GM12801 (cell line): ENCODE results near the gene ADAM23.

ENCODE experiments used
- TF ChIP-seq, protein P1 (sequence below): IDR thresholded peaks from one replicate; pipeline ENCODE4 v1.5.1; 2011; ENCODE audit warnings: control low read depth; ENCODE audit not compliant: insufficient read length; ENCODE audit errors: extremely low read depth

The ADAM23 gene

DNA sequence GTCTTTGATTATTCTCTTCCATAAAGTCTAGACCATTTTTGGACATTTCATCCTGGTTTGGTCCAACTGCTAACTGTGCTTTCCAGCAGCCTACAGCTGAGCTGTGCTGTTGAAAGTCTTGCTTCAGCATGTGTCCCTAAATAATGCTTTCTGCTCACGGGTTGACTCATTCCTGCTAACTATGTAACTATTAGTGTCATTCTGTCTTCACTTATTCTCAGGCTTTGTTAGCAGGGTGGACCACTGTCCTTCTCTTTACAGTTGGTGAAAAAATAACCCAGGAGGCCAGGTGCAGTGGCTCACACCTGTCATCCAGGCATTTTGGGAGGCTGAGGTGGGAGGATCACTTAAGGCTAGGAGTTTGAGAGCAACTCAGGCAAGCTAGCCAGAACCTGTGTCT lies 8.9 kb downstream of the ADAM23 start:
- TF ChIP-seq, protein P1, sequence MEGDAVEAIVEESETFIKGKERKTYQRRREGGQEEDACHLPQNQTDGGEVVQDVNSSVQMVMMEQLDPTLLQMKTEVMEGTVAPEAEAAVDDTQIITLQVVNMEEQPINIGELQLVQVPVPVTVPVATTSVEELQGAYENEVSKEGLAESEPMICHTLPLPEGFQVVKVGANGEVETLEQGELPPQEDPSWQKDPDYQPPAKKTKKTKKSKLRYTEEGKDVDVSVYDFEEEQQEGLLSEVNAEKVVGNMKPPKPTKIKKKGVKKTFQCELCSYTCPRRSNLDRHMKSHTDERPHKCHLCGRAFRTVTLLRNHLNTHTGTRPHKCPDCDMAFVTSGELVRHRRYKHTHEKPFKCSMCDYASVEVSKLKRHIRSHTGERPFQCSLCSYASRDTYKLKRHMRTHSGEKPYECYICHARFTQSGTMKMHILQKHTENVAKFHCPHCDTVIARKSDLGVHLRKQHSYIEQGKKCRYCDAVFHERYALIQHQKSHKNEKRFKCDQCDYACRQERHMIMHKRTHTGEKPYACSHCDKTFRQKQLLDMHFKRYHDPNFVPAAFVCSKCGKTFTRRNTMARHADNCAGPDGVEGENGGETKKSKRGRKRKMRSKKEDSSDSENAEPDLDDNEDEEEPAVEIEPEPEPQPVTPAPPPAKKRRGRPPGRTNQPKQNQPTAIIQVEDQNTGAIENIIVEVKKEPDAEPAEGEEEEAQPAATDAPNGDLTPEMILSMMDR, result no peak

DNA sequence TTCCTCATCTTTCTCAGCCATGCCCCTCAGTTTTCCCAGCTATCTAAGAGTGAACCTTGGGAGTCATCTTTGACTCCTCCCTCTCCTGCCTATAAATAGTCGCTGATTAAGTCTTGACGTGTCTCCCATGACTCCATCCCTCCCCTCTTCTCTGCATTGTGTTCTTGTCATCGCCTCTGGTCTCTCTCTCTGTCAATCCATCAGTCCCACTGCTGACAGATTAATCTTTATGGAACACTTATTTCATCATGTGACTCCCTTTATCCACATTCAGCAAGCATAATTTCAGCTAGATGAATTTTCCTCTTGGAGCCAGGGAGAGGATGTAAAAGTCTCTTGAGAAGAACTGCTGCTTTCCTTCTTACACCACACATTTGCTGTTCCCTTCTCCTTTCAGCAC lies 9.4 kb downstream of the ADAM23 start:
- TF ChIP-seq, protein P1, result no peak

DNA sequence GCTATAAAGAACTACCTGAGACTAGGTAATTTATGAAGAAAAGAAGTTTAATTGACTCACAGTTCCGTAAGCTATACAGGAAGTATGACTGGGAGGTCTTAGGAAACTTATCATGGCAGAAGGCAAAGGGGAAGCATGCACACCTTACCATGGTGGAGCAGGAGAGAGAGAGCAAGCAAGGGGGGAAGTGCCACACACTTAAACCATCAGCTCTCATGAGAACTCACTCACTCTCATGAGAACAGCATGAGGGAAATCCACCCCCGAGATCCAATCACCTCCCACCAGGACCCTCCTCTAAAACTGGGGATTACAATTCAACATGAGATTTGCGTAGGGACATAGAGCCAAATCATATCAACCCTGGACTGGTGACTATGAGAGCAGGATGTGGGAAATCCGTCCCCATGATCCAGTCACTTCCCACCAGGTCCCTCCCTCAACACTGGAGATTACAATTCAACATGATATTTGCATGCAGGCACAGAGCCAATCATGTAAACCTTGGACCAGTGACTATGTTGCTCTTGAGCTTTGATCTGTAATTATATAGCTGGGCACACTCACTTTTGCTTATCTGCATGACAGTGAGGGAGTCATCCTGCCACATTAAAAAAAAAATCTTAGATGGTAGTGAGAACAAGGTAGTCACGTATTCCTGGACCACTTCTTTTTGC lies 12.9 kb downstream of the ADAM23 start:
- TF ChIP-seq, protein P1, result no peak

DNA sequence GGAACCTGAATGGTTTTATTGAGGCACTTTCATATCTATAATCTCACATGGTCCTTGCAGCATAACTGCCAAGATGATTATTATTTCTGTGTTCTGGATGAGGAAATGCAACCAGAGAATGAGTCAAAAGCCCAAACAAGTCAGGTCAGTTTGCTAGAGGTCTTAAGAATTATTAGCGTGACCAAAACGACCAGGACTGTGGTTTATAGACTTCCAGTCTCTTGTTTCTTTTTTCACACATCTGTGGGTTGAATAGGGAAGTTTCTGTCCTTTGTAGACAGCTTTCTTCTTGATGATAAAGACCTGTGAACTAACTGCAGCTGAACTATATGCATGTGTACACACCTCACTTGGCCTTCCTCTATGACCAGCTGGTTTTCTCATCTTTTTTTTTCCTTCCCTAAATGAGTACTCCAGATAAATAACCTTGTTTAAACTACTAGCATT lies 13.9 kb downstream of the ADAM23 start:
- TF ChIP-seq, protein P1, result no peak

DNA sequence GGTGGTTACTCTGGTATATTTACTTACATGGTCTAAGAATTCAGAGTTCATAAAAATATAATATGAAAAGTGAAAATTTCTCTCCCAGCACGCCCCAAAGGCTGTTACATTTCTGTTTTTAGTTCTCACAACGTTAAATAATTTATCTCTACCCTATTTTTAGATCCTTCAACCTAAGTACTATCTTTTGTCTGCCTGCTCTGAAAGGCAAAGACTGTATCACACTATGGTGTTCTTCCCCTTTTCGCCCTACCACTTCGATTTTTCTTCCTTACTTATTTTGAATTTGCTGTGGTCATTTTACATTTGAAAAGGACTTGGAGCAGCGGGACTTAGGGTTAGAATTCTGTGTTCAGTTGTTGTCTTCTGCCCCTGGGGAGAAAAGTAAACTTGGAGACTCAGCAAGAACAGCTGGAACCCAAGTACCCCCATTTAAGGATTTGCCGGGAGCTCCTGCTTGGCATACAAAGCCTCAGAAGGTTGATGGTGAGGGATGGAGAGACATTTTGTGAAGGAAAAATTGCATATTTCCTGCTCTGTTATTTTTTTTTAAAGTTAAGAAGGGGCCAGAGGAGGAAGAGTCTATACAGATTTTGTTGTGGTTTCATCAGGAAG lies 19.0 kb downstream of the ADAM23 start:
- TF ChIP-seq, protein P1, result no peak

DNA sequence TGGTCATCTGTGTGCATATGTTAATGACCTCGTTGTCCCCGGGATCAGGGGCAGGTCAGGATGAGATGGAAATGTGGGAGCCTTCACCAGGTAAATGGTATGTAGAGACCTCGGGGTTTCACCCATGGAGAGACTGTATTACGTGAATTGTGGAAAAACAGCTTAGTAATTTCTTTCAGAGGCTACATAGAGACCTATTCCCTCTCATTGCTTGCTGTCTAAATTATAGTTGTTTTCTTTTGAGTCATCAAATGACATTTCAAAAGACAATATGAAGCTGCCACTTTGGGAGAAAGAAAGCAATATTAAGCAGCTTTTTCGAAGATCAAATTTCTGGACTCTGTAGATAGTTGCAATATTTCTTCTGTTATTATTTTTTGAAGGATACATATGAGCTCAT lies 20.4 kb downstream of the ADAM23 start:
- TF ChIP-seq, protein P1, result no peak

DNA sequence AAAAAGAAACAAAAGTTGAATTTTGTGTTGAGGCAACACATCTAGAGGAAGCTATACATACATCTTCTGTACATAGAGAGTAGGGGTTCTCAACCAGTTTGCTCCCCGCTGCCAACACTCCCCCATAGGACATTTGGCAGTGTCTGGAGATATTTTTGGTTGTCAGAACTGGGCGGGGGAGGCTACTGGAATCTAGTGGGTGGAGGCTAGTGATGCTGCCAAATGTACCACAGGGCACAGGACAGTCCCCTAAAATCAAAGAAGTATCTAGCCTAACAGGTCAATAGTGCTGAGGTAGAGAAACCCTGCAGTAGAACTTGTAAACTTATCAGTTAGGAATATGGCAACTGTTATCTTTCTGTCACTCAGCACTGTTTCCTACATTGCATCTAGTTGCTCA lies 21.3 kb downstream of the ADAM23 start:
- TF ChIP-seq, protein P1, result no peak
